GM18505 (cell line): Measurements from ENCODE around the gene DOCK2.

ENCODE experiments used
- ATAC-seq: cut with Tn5 transposase; IDR thresholded peaks from one replicate; pipeline ENCODE4 v1.9.1; 2021; ENCODE audit not compliant: unreplicated experiment
- POLR2A ChIP-seq: IDR thresholded peaks from 4 replicates; pipeline ENCODE4 v1.6.1; 2011; ENCODE audit warnings: borderline replicate concordance; ENCODE audit not compliant: insufficient read depth, insufficient read length; ENCODE audit errors: extremely low read depth

The DOCK2 gene

GRCh38 chr5:169770109-169770508, 133.0 kb downstream of the DOCK2 start:
- TF ChIP-seq POLR2A: no peak
- no peak for ATAC-seq

DNA sequence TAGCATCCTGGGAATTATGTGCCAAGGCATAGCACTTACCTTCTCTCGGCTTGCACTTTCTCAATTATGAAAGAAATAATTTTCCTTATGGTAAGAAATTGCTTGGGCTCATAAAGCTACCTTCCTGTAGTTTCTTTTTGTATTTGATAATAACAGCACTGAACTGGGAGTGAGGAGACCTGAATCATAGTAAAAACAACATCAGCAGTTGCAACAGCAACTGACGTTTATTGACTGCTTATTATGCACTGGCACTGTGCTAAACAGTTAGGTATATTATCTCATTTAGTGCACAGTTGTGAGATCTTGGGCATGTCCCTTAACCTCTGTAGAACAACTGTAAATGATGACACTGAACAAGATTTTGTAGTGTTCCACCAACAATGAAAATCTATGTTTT, 135.2 kb downstream of the DOCK2 start:
- no peak for TF ChIP-seq POLR2A
- ATAC-seq: no peak

DNA sequence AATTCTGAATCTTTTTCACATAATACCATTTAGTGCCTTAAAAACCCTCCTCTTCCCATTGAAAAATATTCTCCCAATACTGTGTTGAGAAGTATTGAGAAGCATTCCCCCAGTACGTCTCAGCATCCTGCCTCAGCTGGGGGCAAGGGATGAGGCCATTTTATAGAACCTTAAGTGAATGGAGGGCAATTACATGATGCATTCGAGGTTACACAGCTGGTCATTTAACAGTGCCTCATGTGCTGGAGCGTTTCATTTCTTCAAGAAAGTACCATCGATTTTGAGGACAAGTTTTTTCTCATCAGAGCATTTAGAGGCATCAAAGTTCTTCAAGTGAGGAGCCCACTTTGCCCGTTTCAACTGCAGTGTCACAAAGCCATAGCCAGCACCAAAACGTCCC, 135.6 kb downstream of the DOCK2 start:
- no peak for ATAC-seq
- no peak for TF ChIP-seq POLR2A

GRCh38 chr5:169777159-169777558, 140.1 kb downstream of the DOCK2 start:
- no peak for ATAC-seq

DNA sequence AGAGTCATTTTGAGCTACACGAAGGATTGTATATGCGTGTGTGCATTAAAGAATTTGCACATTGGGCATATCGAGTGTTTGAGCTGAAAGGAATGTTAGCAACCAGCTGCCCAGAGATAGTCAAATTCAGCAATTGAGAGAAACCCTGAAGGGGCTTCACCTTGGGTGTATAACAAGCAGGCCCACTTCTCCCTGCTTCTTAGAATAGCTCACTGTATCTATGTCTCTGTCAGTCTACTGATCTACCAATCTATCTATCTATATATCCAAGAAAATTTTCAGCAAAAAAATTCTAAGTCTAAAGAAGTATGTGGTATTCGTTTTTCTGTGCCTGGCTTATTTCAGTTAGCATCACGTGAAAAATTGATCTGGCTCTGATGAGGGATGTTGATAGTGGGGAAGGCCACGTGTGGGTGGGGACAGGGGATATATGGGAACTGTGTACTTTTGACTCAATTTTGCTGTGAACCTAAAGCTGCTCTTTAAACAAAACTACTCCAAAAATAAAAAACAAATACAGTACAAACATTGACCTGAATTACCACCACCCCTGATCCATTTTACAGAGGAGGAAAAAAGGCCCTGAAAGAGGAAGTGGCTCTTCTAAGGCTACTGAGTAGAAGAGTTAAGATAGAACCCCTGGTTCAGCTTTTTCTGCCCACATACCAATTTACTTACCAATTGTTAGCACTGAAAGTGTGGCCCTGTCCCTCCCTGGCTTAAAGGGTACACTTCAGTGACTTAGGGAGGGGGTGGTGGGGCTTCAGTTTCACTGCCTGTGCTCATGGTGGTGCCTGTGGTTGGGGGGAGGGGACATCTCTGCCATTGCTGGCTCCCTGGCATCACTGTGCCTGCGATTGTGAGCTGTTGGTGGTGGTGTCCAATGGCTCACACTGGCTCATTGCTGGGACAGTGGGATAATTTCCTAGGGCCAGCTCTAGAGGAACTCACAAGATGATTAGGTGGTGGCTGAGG, 141.8 kb downstream of the DOCK2 start:
- no peak for TF ChIP-seq POLR2A
- ATAC-seq: peak; percentile 94

More at GRCh38 chr5:169777159-169777558, 140.1 kb downstream of the DOCK2 start:
- no peak for TF ChIP-seq POLR2A

GRCh38 chr5:169781420-169782345, 144.6 kb downstream of the DOCK2 start:
- TF ChIP-seq POLR2A: no peak
- ATAC-seq: no peak

DNA sequence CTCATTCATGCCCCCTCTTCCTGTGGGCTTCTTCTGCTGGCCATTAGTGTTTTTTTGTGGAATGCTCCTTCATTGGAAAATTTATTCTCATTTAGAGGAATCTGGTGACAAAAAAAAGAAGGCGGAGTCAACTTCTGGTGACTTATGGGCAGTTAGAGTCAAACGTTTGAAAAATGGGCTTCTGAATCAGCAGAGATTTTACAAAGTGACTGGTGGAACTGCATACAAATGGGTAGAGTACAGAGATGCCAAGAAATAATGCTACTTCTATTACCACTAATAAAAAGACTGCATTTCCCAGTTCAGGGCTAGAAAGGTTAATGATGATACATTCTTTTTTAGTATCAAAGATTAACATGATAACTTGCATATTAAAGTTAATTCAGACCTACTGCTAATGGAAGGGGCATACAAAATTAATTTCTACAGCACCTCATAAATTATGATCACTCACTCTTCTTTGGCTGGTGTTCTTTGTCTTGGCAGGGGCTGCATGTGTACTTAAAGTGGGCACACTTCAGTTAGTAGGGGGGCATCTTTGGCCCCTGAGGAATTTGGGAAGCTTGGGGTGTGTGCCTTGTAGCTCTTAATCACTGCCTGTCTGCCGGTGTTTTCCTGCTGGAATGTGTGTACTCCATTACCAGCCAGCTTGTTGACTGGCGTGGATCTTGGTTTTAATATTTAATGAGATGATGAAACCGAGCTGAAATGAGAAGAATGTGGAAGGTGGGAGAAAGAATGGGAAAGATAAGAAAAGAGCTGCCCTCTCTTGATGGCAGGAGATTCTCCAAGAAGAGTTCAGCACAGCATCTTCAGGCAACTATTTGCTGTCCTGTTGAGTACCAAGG, 148.9 kb downstream of the DOCK2 start:
- TF ChIP-seq POLR2A: no peak
- no peak for ATAC-seq

- ATAC-seq: no peak
- TF ChIP-seq POLR2A: no peak
These were observed 151.1 kb downstream of the DOCK2 start for GRCh38 chr5:169788168-169788567.

GRCh38 chr5:169789417-169789940, 152.4 kb downstream of the DOCK2 start:
- no peak for TF ChIP-seq POLR2A
- ATAC-seq: no peak

GRCh38 chr5:169791251-169791650, 154.2 kb downstream of the DOCK2 start:
- no peak for TF ChIP-seq POLR2A

DNA sequence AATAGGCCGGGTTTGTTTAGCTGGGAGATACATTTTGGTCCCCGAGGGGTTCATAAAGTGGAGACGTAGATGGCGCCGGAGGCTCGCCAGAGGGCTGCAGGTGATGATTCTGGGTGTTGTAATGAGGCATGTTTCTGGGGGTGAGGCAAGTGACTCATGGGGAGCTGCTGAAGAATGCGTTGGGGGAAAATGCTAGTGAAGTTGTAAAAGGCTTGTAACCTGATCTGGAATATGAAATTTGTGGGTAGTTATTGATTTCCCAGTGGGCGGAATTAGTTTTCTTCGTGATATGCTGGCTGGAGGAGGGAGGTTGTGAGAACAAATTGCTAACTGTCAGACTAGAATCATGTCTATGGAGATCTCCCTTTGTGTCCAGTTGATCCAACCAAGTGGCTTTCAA, 158.3 kb downstream of the DOCK2 start:
- no peak for ATAC-seq
- TF ChIP-seq POLR2A: no peak

More at GRCh38 chr5:169791251-169791650, 154.2 kb downstream of the DOCK2 start:
- ATAC-seq: no peak

DNA sequence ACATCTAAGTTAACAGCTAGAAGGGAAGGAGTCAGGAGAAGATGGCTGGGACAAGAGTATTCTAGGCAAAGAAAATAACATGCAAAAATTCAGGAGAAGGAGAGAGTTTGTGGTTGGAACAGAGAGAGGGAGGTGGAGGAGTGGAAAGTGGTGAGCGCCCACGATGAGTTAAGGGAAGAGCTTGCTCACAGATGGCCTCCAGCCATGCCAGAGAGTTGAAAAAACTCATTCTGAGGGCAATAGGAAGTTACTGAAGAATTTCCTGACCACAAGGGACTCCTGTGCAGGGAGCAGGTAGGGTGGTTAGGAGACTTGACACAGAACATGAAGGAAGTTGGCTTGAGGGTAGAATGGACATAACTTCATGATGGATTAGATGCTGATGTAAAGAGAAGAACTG, 159.7 kb downstream of the DOCK2 start:
- no peak for ATAC-seq
- no peak for TF ChIP-seq POLR2A
